Measurements from ENCODE around the gene TREX2. TPM values are rescaled to one million over a fixed set of nuclear protein-coding genes. Genes with fewer than 3 reads are reported as not detected.

Gene TREX2
- total and polyA plus RNA-seq, 10 of the 15 experiments (the other 5 are each of a cell fraction or from before 2014, with no cell fraction given) = 0.09 to 0.97 (median 0.60) TPM; not detected in 3

- in situ Hi-C loops (cut with MboI) (no loop called here), intact Hi-C loops (cut with micrococcal nuclease; ENCODE audit: unreplicated experiment) (no loop called here)
- Histone ChIP-seq H3K79me2 (ENCODE audit: control insufficient read depth, insufficient read depth, low read length) (no peaks in the 10 kb centered on the region), H3K4me1 (ENCODE audit: control insufficient read depth, insufficient read depth, low read length) (no peaks in the 10 kb centered on the region), H3K4me2 (ENCODE audit: control insufficient read depth, insufficient read depth) (no peak overlapping the region), H3K27me3 (replicated peaks in 1 of 2; ENCODE audit: control insufficient read depth in 2 of 2, insufficient read depth in 2 of 2, low read length in 1 of 2) (no peaks in the 10 kb centered on the region), H4K20me1 (ENCODE audit: control insufficient read depth, insufficient read depth) (no peaks in the 10 kb centered on the region), H3K4me3 (no peak overlapping the region), H2AFZ (ENCODE audit: control insufficient read depth, low read depth, low read length) (no peak overlapping the region), H3K36me3 (ENCODE audit: control insufficient read depth in 2 of 2, insufficient read depth in 2 of 2, low read length in 1 of 2) (no peaks in the 10 kb centered on the region), H3K9me3 (replicated peaks; ENCODE audit: control insufficient read depth, insufficient read depth, low read length) (no peaks in the 10 kb centered on the region; the same call in 2 of the 3 replicates), H3K9ac (ENCODE audit: control insufficient read depth, insufficient read depth, low read length) (no peak overlapping the region), H3K27ac (ENCODE audit: control insufficient read depth, insufficient read depth) (no peak overlapping the region)
- ChIA-PET POLR2A (no interaction called here), SMC1A (ENCODE audit: uncharacterized antibody, unreplicated experiment) (interaction anchor here (0.7 kb wide), 1 partner anchor 41 kb away, joined by 3 read pairs; no protein-coding TSS in a partner anchor), RAD21 (ENCODE audit: unreplicated experiment) (no interaction called here), CTCF (interaction anchor here (0.7 kb wide), 1 partner anchor 474 kb away, joined by 5 read pairs; no protein-coding TSS in a partner anchor)
- WGBS (ENCODE audit: insufficient coverage, insufficient replicate concordance, low lambda C conversion rate, missing lambda C conversion rate) = 6% methylated on average over 3 of the region's 3 CpGs
- no peak for DNase-seq (ENCODE audit: low read depth, low spot score)
- no peak for ATAC-seq
- TF ChIP-seq NR2F1 (conservative IDR thresholded peaks at IDR 0.05) = no peak
- TF ChIP-seq NFXL1 (IDR thresholded peaks at IDR 0.05; ENCODE audit: borderline replicate concordance) = no peak
- no peak for TF ChIP-seq SREBF1 (IDR thresholded peaks at IDR 0.05; ENCODE audit: low read length)
- no peak for TF ChIP-seq SIN3A (IDR thresholded peaks at IDR 0.05; ENCODE audit: low read depth, low read length)
- TF ChIP-seq ZBTB33 (IDR thresholded peaks at IDR 0.05) = no peak
- FAIRE-seq = no peak
- BruUV-seq (replicated peaks) = no TSS peak
Observed at GRCh38 chrX:153435845-153436244, 10.0 kb downstream of the TREX2 start.

- no TSS peak for BruUV-seq (replicated peaks)
- POLR2A ChIA-PET = no interaction called here
- no peak for DNase-seq (ENCODE audit: low read depth, low spot score)
- no peaks in the 10 kb centered on the region for H3K27me3 ChIP-seq (replicated peaks in 1 of 2; ENCODE audit: control insufficient read depth in 2 of 2, insufficient read depth in 2 of 2, low read length in 1 of 2)
- H3K4me2 ChIP-seq (ENCODE audit: control insufficient read depth, insufficient read depth) = no peak overlapping the region
- no peak overlapping the region for H3K9ac ChIP-seq (ENCODE audit: control insufficient read depth, insufficient read depth, low read length)
- ATAC-seq = no peak
- RAD21 ChIA-PET (ENCODE audit: unreplicated experiment) = no interaction called here
- H3K36me3 ChIP-seq (ENCODE audit: control insufficient read depth in 2 of 2, insufficient read depth in 2 of 2, low read length in 1 of 2) = no peaks in the 10 kb centered on the region
- FAIRE-seq = no peak
- H3K4me3 ChIP-seq = no peak overlapping the region
- in situ Hi-C loops (cut with MboI) = no loop called here
- H3K4me1 ChIP-seq (ENCODE audit: control insufficient read depth, insufficient read depth, low read length) = no peaks in the 10 kb centered on the region
- CTCF ChIA-PET = no interaction called here
- no peak overlapping the region for H3K27ac ChIP-seq (ENCODE audit: control insufficient read depth, insufficient read depth)
- H2AFZ ChIP-seq (ENCODE audit: control insufficient read depth, low read depth, low read length) = no peak overlapping the region
- 36% methylated on average over 8 of the region's 8 CpGs for whole genome bisulfite sequencing (ENCODE audit: insufficient coverage, insufficient replicate concordance, low lambda C conversion rate, missing lambda C conversion rate)
- no peaks in the 10 kb centered on the region for H3K79me2 ChIP-seq (ENCODE audit: control insufficient read depth, insufficient read depth, low read length)
- intact Hi-C loops (cut with micrococcal nuclease; ENCODE audit: unreplicated experiment) = no loop called here
- SMC1A ChIA-PET (ENCODE audit: uncharacterized antibody, unreplicated experiment) = no interaction called here
- H3K9me3 ChIP-seq (replicated peaks; ENCODE audit: control insufficient read depth, insufficient read depth, low read length) = no peaks in the 10 kb centered on the region; the same call in 2 of the 3 replicates
- no peaks in the 10 kb centered on the region for H4K20me1 ChIP-seq (ENCODE audit: control insufficient read depth, insufficient read depth)
- TF ChIP-seq GABPA (IDR thresholded peaks at IDR 0.05; ENCODE audit: low read depth) (no peak), SRF (IDR thresholded peaks at IDR 0.05; ENCODE audit: low read depth in 2 of 2, low read length in 2 of 2) (no peak), NR2C2 (IDR thresholded peaks at IDR 0.05; ENCODE audit: borderline replicate concordance, control insufficient read depth, insufficient read length, low read depth) (no peak), BMI1 (IDR thresholded peaks at IDR 0.05; ENCODE audit: borderline replicate concordance) (no peak), YBX1 (IDR thresholded peaks at IDR 0.05) (no peak), PAX8 (IDR thresholded peaks at IDR 0.05) (no peak), KDM1A (IDR thresholded peaks at IDR 0.05; ENCODE audit: borderline replicate concordance) (no peak), ESRRA (IDR thresholded peaks at IDR 0.05; ENCODE audit: low read length) (no peak), TCF3 (IDR thresholded peaks at IDR 0.05; ENCODE audit: borderline replicate concordance, insufficient read depth, low read depth, low read length) (no peak), BRCA1 (IDR thresholded peaks at IDR 0.05; ENCODE audit: low read depth, low read length) (no peak)
- TF ChIP-seq, protein P1, sequence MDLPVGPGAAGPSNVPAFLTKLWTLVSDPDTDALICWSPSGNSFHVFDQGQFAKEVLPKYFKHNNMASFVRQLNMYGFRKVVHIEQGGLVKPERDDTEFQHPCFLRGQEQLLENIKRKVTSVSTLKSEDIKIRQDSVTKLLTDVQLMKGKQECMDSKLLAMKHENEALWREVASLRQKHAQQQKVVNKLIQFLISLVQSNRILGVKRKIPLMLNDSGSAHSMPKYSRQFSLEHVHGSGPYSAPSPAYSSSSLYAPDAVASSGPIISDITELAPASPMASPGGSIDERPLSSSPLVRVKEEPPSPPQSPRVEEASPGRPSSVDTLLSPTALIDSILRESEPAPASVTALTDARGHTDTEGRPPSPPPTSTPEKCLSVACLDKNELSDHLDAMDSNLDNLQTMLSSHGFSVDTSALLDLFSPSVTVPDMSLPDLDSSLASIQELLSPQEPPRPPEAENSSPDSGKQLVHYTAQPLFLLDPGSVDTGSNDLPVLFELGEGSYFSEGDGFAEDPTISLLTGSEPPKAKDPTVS (IDR thresholded peaks at IDR 0.05; ENCODE audit: low read depth, low read length) = no peak
Observed at GRCh38 chrX:153434801-153435200, 11.1 kb downstream of the TREX2 start.
